HG02970 (cell line): ENCODE data around the gene ATP13A2.

Source experiments
- ATAC-seq: cut with Tn5 transposase; IDR thresholded peaks from one replicate; pipeline ENCODE4 v1.9.1; 2021; ENCODE audit warnings: mild to moderate bottlenecking, moderate library complexity, moderate number of reproducible peaks; ENCODE audit not compliant: unreplicated experiment, low FRiP score

Gene ATP13A2

DNA sequence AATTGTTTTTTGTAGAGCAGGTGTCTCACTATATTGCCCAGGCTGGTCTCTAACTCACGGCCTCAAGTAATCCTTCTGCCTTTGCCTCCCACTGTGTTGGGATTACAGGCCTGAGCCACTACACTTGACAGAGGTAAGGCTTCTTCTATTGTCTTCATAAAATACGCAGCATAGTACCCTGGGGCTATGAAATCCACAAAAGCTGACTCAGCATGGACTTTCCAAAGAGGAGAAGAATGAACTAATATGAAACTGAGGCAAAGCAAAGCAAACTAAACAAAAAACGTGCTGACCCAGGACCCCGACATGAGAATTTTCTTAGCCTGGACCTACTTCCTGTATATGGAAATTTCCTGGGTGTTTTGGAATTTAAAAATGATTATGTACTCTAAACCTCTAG is 18.5 kb upstream of the ATP13A2 start:
- no peak for ATAC-seq

DNA sequence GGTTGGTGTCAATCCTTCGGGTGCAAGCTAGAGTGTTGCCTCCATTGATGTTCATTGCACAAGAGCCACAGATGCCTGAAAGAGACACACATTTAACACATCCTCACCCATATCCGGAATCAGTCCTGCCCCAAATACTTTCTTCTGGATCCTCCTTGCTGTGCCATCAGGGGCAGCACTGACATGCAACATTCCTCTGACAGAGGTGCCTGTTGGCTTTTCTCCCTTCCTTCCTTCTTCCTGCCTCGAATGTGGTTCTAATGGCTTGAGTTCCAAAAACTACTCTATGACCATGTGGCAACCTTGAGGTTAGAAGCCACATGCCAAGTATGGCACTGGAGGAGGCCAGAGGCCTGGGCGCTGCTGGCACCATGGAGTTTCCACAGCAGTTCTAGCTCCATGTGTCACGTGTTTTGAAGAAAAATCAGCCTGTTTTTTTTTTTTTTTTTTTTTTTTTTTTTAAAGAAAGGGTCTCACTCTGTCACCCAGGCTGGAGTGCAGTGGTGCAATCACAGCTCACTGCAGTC is 17.0 kb upstream of the ATP13A2 start:
- ATAC-seq: no peak

DNA sequence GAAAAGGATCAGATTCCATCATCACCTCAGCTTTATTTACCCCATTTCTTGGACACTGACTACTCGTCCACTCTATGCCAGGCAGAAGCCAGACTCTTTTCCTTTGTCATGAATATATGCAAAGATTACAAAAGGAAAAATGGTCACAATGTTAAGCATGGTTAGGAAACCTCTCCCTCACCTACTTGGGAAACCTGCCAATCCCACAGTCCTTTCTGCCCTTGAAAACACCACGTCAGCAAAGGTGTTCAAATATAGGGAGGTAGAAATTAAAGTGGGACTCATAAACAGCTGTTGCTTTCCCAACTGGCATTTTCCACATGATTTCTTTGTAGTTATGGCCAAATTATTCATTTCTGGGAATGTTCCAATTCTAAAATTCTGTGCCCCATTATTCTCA is 16.2 kb upstream of the ATP13A2 start:
- ATAC-seq: no peak

DNA sequence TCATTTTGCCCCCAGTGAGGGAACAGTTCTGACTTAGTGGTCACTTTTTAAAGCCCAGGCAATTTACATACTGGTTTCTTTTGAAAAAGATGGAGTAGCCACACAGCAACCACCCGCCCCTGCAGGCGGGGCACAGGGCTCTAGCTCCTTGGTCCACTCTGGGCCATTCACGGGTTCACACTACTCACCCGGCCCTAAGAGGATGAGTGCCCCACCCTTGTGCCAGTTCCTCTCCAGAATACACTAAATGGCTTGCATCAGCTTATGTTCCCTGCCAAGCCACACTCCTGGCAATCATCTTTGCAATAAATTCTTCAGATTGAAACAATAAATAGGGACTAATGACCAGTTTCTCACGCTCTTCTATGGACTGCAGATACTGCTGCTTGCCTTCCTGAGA is 15.7 kb upstream of the ATP13A2 start:
- ATAC-seq: no peak

DNA sequence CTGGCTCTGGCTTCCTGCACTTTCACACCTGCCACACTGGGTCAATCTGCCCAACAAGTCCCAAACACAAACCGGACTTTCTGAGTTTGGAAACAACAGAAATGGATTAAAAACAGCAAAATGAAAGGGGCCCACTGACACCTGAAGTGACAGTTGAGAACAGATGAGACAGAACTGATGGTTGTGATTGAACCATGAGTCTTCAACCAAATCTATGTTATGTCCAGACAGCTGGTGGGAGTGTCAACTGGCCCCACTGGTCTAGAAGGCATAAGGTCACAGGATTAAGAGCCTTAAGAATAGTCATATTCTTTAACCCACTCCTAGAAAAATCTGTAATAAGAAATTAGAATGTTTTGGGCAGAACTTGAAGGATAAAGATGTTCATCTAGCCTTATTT is 13.0 kb upstream of the ATP13A2 start:
- ATAC-seq: no peak

DNA sequence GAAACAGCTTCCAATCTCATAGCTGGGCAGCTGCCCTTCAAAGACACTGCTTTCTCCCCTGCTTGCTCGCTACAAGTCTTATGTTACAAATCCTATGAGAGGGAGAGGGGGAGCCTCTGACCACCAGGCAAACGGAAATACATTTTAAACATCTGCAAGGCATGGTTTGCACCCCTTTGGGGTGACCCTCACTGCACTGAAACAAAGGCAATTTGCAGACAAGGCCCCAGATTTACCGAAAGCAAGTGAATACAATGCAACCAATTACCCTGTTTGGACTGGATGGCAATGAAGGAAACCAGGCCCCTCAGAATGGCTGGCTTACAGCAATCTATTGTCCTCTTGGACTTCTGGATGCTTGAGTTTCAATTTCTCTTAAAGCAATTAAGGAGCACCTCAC is 11.8 kb upstream of the ATP13A2 start:
- ATAC-seq: no peak

DNA sequence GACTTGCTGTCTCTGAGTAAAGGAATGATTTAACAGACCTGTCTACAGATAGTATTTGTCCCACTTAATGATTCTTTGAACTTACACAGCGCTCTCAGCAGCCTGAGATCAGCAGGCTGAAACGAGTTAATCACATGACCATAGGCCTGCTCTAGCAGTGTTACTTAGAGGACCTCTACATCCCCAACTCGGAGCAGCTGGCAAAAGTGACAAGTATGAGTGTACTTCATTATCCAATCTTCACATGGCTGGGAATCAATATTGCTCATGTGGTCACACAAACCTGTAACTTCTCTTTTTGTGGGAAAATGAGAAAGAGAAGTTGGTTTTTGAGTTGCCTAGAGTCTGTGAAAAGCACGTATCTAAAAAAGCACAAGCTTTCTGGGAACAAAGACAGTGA is 11.4 kb upstream of the ATP13A2 start:
- ATAC-seq: no peak

DNA sequence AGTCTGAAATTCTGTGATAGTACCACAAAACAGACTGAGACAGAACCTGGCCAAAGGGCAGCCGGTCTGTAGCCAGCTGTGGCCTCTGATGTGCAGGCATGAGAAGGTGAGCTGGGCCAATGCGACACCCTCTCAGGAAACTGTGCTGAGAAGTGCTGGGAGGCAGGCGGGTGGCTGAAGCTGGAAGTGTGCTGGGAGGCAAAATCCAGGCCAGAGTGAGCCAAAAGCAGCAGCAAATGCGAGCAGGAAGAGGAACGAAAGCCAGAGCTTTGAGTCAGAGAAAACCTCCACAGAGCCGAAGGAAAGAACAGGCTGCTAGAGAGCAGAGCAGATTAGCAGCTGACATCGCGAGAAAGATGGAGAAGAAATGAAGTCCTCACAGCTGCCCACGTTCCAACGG is 10.2 kb upstream of the ATP13A2 start:
- no peak for ATAC-seq

DNA sequence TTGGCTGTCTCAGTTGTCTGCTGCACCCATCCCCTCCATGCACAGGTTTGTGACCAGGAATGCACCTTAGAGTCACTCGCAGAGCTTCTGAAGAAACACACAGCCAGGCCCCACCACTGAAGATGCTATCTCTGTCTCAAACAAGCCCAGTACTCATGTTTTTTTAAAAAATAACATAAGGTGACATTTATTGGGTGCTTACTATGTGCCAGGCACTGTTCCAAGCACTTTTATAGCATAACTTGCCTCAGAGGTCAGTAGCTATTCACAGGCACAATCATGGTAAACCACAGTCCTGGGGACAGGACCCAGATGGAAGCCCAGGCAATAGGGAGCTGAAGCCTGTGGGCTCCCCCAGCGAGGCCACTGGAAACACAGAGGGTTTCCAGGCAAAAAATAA is 8.8 kb upstream of the ATP13A2 start:
- no peak for ATAC-seq

DNA sequence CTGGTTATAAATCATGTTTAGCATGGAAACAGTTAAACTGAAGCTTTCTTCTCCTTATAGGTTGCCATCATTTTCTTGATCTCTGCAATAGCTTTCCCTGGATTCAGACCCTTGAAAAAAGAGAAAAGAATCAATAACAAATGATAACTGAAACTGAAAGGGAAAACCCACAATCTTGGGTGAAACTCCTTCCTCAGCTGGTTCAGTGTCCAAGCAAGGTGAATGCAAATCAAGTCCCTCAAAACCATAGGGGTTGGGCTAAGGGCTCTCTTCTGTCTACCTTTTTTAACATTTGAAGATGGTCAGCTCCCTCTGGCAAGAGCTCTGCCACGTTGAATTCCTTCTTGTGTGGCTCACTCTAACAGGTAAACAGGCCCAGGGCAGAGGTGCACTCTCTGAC is 7.1 kb upstream of the ATP13A2 start:
- ATAC-seq: no peak

DNA sequence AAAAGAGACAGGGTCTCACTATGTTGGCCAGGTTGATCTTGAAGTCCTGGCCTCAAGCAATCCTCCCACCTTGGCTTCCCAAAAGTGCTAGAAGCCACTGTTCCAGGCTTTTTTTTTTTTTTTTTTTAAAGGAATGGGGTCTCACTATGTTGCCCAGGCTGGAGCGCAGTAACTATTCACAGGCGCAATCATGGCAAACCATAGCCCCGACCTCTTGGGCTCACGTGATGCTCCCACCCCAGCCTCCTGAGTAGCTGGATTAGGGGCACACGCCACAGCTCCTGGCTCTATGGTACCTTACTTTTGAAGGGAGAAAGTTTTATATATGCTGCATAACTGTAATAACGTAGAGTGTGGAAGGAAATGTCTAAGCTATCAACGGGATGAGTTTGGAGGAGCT is 5.7 kb upstream of the ATP13A2 start:
- no peak for ATAC-seq

DNA sequence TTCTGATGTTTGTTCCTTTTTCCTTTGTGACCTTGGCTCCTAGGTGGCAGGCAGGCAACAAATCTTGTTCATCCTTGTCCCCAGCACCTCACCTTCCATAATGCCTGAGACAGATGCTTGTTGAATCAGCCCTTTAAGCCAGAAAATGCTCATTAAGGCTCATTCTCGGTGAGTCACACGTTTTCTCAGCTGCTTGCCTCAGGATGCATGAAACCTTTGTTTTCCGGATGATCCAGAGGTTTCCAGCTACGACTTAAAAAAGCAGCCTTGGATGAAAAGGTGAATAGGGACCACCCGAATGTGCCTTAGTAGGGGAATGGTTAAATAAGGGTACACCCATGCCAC is 4.6 kb upstream of the ATP13A2 start:
- no peak for ATAC-seq

DNA sequence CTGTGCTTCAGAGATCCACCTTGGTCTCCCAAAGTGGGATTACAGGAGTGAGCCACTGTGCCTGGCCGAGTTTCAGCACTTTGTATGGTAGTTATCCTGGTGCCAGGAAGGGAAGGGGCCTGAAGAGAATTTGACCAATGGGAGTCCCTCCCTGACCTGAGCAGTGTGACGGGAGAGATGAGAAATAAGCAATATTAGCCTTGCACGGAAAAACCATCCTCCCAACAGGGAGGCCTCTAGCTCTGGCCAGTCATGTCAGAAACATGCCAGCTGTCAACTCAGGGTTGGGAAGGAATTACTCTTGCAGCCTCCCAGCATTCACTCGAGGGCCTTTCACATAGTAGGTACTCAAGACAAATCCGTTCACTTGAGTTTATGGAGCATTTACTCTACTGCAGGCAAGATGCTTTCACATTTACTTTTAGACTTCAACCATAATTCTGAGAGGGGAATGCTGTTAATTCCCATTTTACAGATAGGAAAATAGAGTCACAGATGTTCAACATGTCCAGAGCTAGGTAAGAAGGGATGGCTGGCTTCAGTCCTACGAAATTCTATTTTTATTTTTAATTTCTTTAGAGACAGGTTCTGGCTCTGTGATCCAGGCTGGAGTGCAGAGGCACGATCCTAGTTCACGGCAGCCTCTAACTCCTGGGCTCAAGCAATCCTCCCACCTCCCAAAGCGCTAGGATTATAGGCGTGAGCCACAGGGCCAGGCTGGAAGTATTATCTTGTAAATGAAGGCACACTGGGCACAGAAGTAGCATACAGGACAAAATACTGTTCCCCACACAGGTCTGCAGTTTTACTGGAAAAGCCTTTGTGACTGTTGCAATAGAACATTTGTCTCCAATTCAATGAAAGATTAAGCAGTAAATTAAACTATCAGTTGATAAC is 3.2 kb upstream of the ATP13A2 start:
- no peak for ATAC-seq

DNA sequence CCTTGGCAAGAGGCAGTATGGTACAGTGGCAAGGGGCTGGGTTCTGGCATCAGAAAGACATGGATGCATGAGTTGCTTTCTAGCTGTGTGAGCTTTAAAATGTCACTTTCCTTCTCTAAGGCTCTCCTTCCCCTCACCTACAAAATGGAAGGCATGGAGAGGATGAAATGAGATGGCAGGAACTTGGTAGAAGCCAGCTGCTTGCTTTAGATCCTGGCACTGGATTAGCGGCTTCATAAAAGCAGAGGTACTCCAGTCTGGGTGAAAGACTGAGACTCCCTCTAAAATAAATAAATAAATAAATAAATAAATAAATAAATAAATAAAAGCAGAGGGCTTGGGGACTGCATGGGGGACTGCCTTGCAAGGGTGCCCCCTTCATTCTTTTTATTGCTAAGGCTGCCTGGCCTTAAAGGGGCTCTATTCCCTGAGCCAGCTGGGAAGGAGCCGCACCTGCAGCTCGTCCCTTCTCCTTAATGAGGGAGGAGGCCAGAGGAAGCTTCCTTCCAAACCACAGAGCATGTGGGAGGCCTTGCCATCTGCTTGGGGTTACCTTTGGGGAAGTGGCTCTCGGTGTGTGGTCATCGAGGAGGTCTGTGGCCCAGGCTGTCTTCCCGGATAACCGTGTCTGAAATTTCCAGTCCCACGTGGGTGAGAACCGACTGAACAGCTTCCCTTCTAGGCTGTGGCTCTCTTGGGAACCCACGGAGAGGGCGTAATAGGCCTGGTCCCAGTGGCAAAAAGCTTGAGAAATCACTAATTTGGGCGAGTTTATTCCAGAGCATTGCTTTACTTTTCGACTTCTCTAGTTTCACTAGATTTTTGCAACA is 2.0 kb upstream of the ATP13A2 start:
- ATAC-seq: no peak

DNA sequence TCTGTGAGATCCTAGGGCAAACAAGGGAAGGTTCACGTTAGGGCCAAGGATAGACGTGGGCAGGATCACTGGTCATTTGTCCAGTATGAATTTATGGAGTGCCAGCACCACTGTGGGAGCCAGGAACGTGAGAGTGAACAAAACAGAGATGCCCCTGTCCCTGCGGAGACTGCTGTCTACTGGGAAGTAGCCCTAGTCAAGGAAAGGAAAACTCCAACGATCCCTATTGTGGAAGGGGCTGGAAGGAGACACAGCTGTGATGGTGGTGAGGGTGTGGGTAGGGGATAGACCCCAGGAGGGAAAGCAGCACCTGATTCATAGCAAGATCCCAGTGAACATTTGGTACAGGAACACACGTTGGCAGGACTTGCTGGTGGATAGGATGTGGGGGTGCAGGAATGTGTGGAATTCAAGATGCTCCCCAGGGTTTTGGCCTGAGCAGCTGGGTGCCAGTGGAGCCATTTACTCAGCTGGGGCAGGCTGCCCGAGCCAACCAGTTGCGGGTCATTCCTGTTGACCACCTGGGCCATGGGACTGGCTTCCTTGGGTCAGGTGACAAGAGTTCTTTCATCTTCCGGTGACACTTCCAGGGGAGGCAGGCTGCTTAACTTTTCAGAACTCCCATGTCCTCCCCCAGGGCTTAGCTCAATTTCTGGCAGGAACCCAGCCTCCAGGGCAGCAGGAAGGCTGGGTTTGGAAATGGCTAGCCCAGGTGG is 1.2 kb upstream of the ATP13A2 start:
- ATAC-seq: no peak

DNA sequence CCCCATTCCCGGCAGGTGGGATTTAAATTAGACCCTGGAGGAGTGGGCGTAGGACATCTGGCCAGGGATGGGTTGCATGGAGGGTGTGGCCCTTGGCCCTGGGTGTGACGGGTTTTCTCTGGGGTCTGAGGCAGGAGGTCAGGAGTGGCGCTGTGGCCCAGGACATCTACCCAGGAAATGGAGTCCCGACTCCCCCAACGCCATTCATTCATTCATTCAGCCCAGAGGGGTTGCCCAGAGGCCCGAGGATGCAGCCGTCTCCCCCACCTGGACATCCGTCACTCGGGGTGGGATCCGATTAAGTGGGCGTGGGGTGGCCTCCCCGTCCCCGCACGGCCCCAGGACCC is 663 bp downstream of the ATP13A2 start:
- ATAC-seq: no peak

DNA sequence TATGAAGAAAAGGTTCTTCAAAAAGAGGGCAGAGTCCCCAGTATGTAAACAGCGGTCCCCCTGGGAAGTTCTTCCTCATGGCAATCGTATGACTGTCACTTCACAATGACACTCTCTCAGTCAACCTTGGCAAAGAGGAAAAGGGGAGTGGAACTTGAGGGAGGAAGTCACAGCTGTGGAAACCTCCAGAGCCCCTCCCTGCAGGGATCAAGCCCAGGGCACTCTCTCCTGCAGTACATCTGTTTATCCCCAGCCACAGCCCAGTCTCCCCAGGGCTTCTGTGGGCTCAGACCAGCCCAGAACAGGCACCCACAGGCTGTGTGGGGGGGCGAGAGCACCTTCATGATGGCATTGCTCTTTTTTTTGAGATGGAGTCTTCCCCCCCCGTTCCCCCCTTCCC is 2.0 kb downstream of the ATP13A2 start:
- no peak for ATAC-seq

DNA sequence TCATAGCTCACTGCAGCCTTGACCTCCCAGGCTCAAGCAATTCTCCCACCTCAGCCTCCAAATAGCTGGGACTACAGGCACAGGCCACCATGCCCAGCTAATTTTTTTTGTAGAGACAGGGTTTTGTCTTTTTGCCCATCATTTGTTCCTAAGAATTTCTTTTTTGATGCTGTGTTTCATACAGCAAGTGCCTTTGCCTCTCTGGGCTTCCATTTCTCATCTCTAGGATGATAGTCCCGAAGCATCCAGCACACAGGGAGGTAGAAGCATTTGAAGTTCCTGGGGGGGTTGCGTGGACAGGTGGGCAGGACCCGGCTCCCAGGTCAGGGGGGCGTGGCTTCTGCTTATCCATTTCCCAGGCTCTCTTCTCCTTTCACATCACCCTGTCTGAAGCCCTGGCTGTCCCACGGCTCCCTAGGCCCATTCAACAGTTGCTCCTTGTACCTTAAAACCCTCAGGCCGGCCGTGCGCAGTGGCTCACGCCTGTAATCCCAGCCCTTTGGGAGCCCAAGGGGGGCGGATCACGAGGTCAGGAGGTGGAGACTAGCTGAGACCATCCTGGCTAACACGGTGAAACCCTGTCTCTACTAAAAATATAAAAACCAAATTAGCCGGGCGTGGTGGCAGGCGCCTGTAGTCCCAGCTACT is 3.4 kb downstream of the ATP13A2 start:
- no peak for ATAC-seq

DNA sequence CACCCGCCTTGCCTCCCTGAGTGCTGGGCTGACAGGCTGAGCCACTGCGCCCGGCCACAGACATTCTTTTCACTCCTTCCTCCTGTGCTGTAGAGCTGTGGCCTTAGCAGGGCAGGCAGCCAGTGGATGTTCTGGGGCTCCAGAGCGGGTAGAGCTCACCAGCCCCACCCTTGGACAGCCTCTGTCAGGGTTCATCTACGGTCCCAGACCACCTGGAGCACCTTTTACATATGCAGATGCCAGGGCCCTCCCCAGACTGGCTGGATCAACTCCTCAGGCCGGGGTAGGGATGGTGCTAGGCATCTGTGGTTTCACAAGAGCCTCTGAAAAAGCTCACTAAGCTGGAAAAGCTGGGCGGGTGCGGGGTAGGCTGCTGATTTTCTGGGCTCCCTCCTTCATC is 4.6 kb downstream of the ATP13A2 start:
- ATAC-seq: no peak

DNA sequence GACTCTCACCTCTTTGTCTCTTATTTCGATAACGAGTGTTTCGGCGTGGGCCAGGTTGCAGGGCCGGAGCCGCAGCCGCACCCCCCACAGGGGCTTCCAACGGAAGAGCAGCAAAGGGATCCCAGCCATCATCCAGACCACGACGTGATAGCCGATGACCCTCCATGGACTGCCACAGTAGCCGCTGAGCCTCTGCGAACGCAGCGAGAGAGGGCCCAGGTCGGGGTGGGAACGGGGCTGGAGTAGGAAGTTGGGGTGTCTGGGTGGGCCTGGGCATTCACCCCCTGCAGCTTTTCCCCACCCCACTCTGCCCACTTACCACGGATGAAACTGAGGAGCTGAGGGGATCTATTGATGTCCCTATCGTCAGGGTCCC is 6.4 kb downstream of the ATP13A2 start:
- ATAC-seq: no peak
